Heart right ventricle (tissue), 16 donors: Measurements from ENCODE around the gene MRPS16. TPM values are rescaled to one million over a fixed set of nuclear protein-coding genes. Genes with fewer than 3 reads are reported as not detected.

Experiments
- ATAC-seq, 8 donors: fragments of 200-7000 bp; cut with Tn5 transposase; one replicate each; pipeline ENCODE4 v1.9.1; 2020; ENCODE audit warnings: mild to moderate bottlenecking in 8 of 8, moderate library complexity in 8 of 8, moderate number of reproducible peaks in 1 of 8
- DNase-seq, 2 donors: peaks; one replicate each; pipeline ENCODE4 v3.0.0-alpha.2; 2020
- H3K27ac ChIP-seq, 10 donors: fragments of 200-600 bp; sonication (generic) in 2 of 10; one replicate each; pipeline versions ENCODE4 v1.5.0 to v1.8.0; 2020 to 2022; ENCODE audit warnings: mild to moderate bottlenecking in 3 of 10
- H3K27me3 ChIP-seq, 7 donors: fragments of 200-600 bp; one replicate each; pipeline ENCODE4 v1.8.0; 2021 to 2022; ENCODE audit warnings: mild to moderate bottlenecking in 2 of 7
- H3K36me3 ChIP-seq, 9 donors: fragments of 200-600 bp; sonication (generic) in 1 of 9; one replicate each; pipeline versions ENCODE4 v1.5.0 to v1.8.0; 2020 to 2022; ENCODE audit warnings: mild to moderate bottlenecking in 2 of 9
- H3K4me1 ChIP-seq, 9 donors: fragments of 200-600 bp; sonication (generic) in 1 of 9; one replicate each; pipeline versions ENCODE4 v1.5.0 to v1.8.0; 2020 to 2022; ENCODE audit warnings: mild to moderate bottlenecking in 4 of 9
- H3K4me3 ChIP-seq, 10 donors: fragments of 200-600 bp; sonication (generic) in 2 of 10; one replicate each; pipeline versions ENCODE4 v1.5.0 to v1.8.0; 2020 to 2022; ENCODE audit warnings: mild to moderate bottlenecking in 7 of 10, moderate library complexity in 2 of 10
- H3K9me3 ChIP-seq, 11 donors: fragments of 200-600 bp in 10 of 11; sonication (generic) in 2 of 11; one replicate each; pipeline versions ENCODE4 v1.5.0 to v1.8.0; 2013 to 2022; ENCODE audit warnings: mild to moderate bottlenecking in 2 of 11, control low read depth in 1 of 11, moderate library complexity in 1 of 11
- CTCF ChIP-seq, 9 donors: fragments of 200-600 bp; sonication (generic) in 2 of 9; IDR thresholded peaks; one replicate each; pipeline versions ENCODE4 v1.5.0 to v1.8.0; 2021 to 2022; ENCODE audit warnings: antibody characterized with exemption in 9 of 9, mild to moderate bottlenecking in 5 of 9, moderate library complexity in 1 of 9
- WGBS, 2 donors: extraction: QIAGEN DNeasy Blood & Tissue Kit; methylation state at CpG; one replicate each; pipeline ENCODE4 v1.1.7; 2013; ENCODE audit warnings: inconsistent platforms in 1 of 2; 5-methylcytosine and 5-hydroxymethylcytosine counted together
- intact Hi-C, 10 donors: fragments of 100-400 bp; cut with DNase I; formaldehyde crosslinking; loops; one replicate each; pipeline versions ENCODE4 v1.11.1 to v1.14.2; 2022
- polyA plus RNA-seq, 2 donors: library from polyadenylated mRNA; stranded (reverse); fragments of 200-250 nt; gene quantifications; one replicate each; pipeline ENCODE4 v1.2.3, GENCODE V29; 2013
- total RNA-seq, 10 donors: library from RNA; stranded (reverse); fragmentation: NEBNext Ultra II Directional in 3 of 10; extraction: Animal tissue kit (Norgen Biotek cat#: 25700) in 3 of 10; gene quantifications; one replicate each; pipeline versions ENCODE4 v1.2.1 to v1.2.4, GENCODE V29; 2021 to 2023
- donor health status: Arrhythmogenic right ventricular cardiomyopathy.
- donor health status: ischemic (EF 13 %, LVEDD 7.1; RV severe dilation, severe dysfunction).
- donor health status: healthy with polysubstance abuse.
- donor health status: DM: no; HTN: yes; CAD: no.
- donor health status: DM: no; HTN: no; CAD: no.
- donor health status: ischemic (EF 25% LVEDD 6.9; RV normal size, moderate dysfunction).
- donor health status: ischemic (EF 25% LVEDD 5.7; RV mildly dilated, moderate dysfunction).
- donor health status: healthy.
- donor health status: DM: yes; HTN: yes; CAD: no.
- donor health status: Ischemic cardiomyopathy.
- donor health status: ischemic (EF 35%, LVEDD 5.7; RV mildly dilated, moderate dysfunction).
- donor health status: nonischemic (EF 11% LVEDD 7.7; RV severe dilation, severe dysfunction).
- donor health status: DM: yes; HTN: yes; CAD: no.
- donor health status: PGD.
- donor health status: ischemic (EF 29% LVEDD 5.4; RV normal size, mild dysfunction).
- donor health status: nonischemic (EF 23%, LVEDD 6.1; RV moderate dilation, normal function).

The MRPS16 gene
- total and polyA plus RNA-seq, 12 donors: 65.4 to 115 (median 104) TPM

GRCh38 chr10:73244866-73245477 is 7.5 kb downstream of the MRPS16 start:
- Histone ChIP-seq H3K4me1 (peaks cover 0 to 41% (median 27%) of the 10 kb centered on the region in 9 donors), H3K9me3 (no peaks in the 10 kb centered on the region), H3K27ac (peak overlapping the region in 1 of 10 donors; percentile 13), H3K36me3 (peaks cover 0 to 78% (median 18%) of the 10 kb centered on the region in 9 donors), H3K27me3 (no peaks in the 10 kb centered on the region), H3K4me3 (peak overlapping the region in 1 of 10 donors; percentile 69)
- DNase-seq: no peak
- intact Hi-C loops: no loop called here
- ATAC-seq: no peak
- no peak for TF ChIP-seq CTCF (IDR thresholded peaks at IDR 0.05)
- WGBS, 2 donors: 39 to 41% methylated on average over 8 of the region's 8 CpGs

DNA sequence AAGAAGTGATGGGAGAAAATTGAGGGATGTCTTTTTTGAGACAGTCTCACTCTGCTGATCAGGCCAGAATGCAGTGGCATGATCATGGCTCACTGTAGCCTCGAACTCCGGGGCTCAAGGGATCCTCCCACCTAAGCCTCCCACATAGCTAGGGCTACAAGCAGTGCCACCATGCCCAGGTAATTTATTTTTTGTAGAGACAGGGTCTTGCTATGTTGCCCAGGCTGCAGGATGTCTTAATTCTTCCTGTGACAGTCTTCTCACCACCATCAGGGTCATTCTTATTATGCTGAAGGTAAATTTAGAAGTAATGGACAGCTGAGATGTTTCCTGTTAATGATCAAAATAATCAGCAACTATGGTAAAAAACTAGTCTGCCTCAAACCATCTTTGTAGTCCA is 12.5 kb downstream of the MRPS16 start:
- 91 to 96% methylated on average over 2 of the region's 2 CpGs for WGBS, 2 donors
- Histone ChIP-seq H3K4me3 (no peak overlapping the region), H3K9me3 (no peaks in the 10 kb centered on the region), H3K27ac (no peak overlapping the region), H3K36me3 (peaks cover 0 to 100% (median 14%) of the 10 kb centered on the region in 9 donors), H3K4me1 (peaks cover 0 to 16% (median 3%) of the 10 kb centered on the region in 9 donors), H3K27me3 (no peaks in the 10 kb centered on the region)
- no peak for DNase-seq
- no peak for TF ChIP-seq CTCF (IDR thresholded peaks at IDR 0.05)
- ATAC-seq: no peak
- intact Hi-C loops: no loop called here

DNA sequence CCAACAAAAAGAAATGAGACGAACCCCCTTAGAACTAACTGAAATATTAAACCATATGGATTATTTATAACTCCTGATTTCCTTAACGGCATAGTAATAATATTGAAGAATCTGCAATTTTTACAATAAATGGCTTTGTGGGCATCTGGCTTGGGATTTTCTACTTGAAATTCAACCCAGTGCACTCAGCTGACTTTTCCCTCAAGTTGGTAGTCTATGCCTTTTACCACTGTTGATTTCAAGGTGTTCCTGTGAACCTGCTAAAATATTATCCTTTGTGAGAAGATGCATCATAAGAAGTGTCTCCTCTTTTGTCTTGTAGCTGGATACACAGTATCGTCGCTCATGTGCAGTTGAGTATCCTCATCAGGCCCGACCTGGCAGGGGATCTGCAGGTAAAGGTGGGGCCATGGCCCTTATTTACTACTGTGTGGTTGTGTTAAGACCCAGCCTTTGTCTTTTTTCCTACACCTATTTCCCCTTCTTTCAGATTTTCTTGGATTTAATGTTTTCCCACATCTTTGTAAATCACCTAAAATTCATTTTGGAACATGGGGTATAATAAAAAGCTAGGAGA is 13.4 kb downstream of the MRPS16 start:
- DNase-seq (no peak), ATAC-seq (no peak)
- peaks cover 0 to 100% (median 14%) of the 10 kb centered on the region in 9 donors for H3K36me3 ChIP-seq
- no peak overlapping the region for H3K27ac ChIP-seq
- no peak overlapping the region for H3K4me3 ChIP-seq
- peaks cover 0 to 8% (median 0%) of the 10 kb centered on the region in 9 donors for H3K4me1 ChIP-seq
- no peaks in the 10 kb centered on the region for H3K9me3 ChIP-seq
- TF ChIP-seq CTCF (IDR thresholded peaks at IDR 0.05): no peak
- no peaks in the 10 kb centered on the region for H3K27me3 ChIP-seq
- 93 to 95% methylated on average over 5 of the region's 5 CpGs for WGBS, 2 donors
- intact Hi-C loops: no loop called here

DNA sequence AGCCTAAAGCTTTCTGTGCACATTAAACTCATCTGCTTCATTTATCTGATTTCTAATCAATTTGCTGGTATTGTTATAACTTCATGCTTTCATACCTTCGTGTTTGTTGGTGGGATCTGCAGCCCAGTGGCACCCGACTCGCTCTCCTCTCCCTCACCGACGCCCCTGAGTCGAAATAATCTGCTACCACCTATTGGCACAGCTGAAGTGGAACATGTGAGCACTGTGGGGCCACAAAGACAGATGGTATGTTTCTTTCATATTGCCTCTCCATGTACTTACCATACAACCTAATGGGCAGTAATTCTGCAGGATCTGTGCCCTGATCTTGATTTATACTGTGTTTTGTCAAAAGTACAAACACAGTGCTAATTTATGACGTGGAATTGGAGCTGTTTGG is 17.7 kb downstream of the MRPS16 start:
- Histone ChIP-seq H3K36me3 (peaks cover 0 to 100% (median 8%) of the 10 kb centered on the region in 9 donors), H3K27me3 (no peaks in the 10 kb centered on the region), H3K9me3 (no peaks in the 10 kb centered on the region), H3K4me3 (no peak overlapping the region), H3K27ac (peak overlapping the region in 4 of 10 donors; percentile 11 to 42 (median 28)), H3K4me1 (peaks cover 0 to 15% (median 5%) of the 10 kb centered on the region in 9 donors)
- peak in 4 of 8 donors; percentile 46 to 69 (median 58) for ATAC-seq
- no peak for DNase-seq
- TF ChIP-seq CTCF (IDR thresholded peaks at IDR 0.05): no peak
- intact Hi-C loops: no loop called here
- WGBS, 2 donors: 56 to 65% methylated on average over 7 of the region's 7 CpGs
